HepG2 (cell line): ENCODE measurements around the gene AP1AR. TPM values are rescaled to one million over a fixed set of nuclear protein-coding genes. Genes with fewer than 3 reads are reported as not detected.

Experiments used
- ATRX ChIP-seq: sonication (generic); formaldehyde crosslinking; IDR thresholded peaks from 2 replicates; pipeline ENCODE4 v1.4.0; 2020; ENCODE audit warnings: missing genetic modification reagents, borderline replicate concordance
- EED ChIP-seq: sonication (generic); formaldehyde crosslinking; IDR thresholded peaks from 2 replicates; pipeline ENCODE4 v1.5.0; 2020; ENCODE audit warnings: mild to moderate bottlenecking, missing genetic modification reagents
- GATA4 ChIP-seq: sonication (generic); IDR thresholded peaks from 2 replicates; pipeline ENCODE4 v1.6.1; 2016; ENCODE audit warnings: antibody characterized with exemption, low read depth, borderline replicate concordance
- GFI1 ChIP-seq: sonication (generic); formaldehyde crosslinking; IDR thresholded peaks from 2 replicates; pipeline ENCODE4 v1.5.0; 2020; ENCODE audit warnings: missing genetic modification reagents, mild to moderate bottlenecking, borderline replicate concordance
- GPN1 ChIP-seq: sonication (generic); formaldehyde crosslinking; IDR thresholded peaks from 2 replicates; pipeline ENCODE4 v1.5.1; 2020; ENCODE audit warnings: missing genetic modification reagents, borderline replicate concordance
- GTF2F1 ChIP-seq: fragments of 150-350 bp; IDR thresholded peaks from 2 replicates; pipeline ENCODE4 v1.6.1; 2014; ENCODE audit warnings: low read length
- HNF4A ChIP-seq: sonication (generic); formaldehyde crosslinking; IDR thresholded peaks from 2 replicates; pipeline ENCODE4 v1.4.0; 2020; ENCODE audit warnings: missing genetic modification reagents
- MBD4 ChIP-seq: IDR thresholded peaks from 2 replicates; pipeline ENCODE4 v1.6.1; 2012; ENCODE audit warnings: low read length, inconsistent platforms, borderline replicate concordance
- NCOA5 ChIP-seq: sonication (generic); formaldehyde crosslinking; IDR thresholded peaks from 2 replicates; pipeline ENCODE4 v1.4.0; 2020; ENCODE audit warnings: missing genetic modification reagents
- SIX1 ChIP-seq: sonication (generic); formaldehyde crosslinking; IDR thresholded peaks from 2 replicates; pipeline ENCODE4 v1.4.0; 2020; ENCODE audit warnings: missing genetic modification reagents, borderline replicate concordance
- SMYD3 ChIP-seq: sonication (generic); formaldehyde crosslinking; IDR thresholded peaks from 2 replicates; pipeline ENCODE4 v1.8.1; 2023; ENCODE audit warnings: mild to moderate bottlenecking, missing genetic modification reagents
- TBX3 ChIP-seq: fragments of 450-650 bp; IDR thresholded peaks from 2 replicates; pipeline ENCODE4 v1.6.1; 2017; ENCODE audit warnings: antibody characterized with exemption, mild to moderate bottlenecking, inconsistent platforms, borderline replicate concordance
- XBP1 ChIP-seq: sonication (generic); formaldehyde crosslinking; IDR thresholded peaks from 2 replicates; pipeline ENCODE4 v1.5.0; 2020; ENCODE audit warnings: missing genetic modification reagents
- ZNF121 ChIP-seq: sonication (generic); formaldehyde crosslinking; IDR thresholded peaks from 2 replicates; pipeline ENCODE4 v1.5.0; 2020; ENCODE audit warnings: mild to moderate bottlenecking, missing genetic modification reagents
- ZNF138 ChIP-seq: sonication (generic); formaldehyde crosslinking; IDR thresholded peaks from 2 replicates; pipeline ENCODE4 v1.5.0; 2020; ENCODE audit warnings: mild to moderate bottlenecking, low read depth, missing genetic modification reagents
- ZNF512B ChIP-seq: sonication (generic); formaldehyde crosslinking; IDR thresholded peaks from 2 replicates; pipeline ENCODE4 v1.5.1; 2020; ENCODE audit warnings: missing genetic modification reagents, mild to moderate bottlenecking, borderline replicate concordance
- ZNF605 ChIP-seq: sonication (generic); formaldehyde crosslinking; IDR thresholded peaks from 2 replicates; pipeline ENCODE4 v1.8.0; 2022; ENCODE audit warnings: mild to moderate bottlenecking, missing genetic modification reagents
- ZNF709 ChIP-seq: sonication (generic); formaldehyde crosslinking; IDR thresholded peaks from 2 replicates; pipeline ENCODE4 v1.5.0; 2020; ENCODE audit warnings: mild to moderate bottlenecking, missing genetic modification reagents
- ZSCAN5A ChIP-seq: sonication (generic); formaldehyde crosslinking; IDR thresholded peaks from 2 replicates; pipeline ENCODE4 v1.8.0; 2022; ENCODE audit warnings: mild to moderate bottlenecking, missing genetic modification reagents, borderline replicate concordance
- polyA plus RNA-seq, 8 experiments: library from polyadenylated mRNA; depleted of rRNA in 3 of 8; stranded (reverse) in 7 of 8; unstranded in 1 of 8; fragments of >200 nt; fragmentation: Illumina TruSeq in 4 of 8; extraction: Trizol in 4 of 8; gene quantifications; 2 replicates each; pipeline versions ENCODE4 v1.2.1 to v1.2.3, GENCODE V29; 2011 to 2016; ENCODE audit warnings: low read depth in 4 of 8, missing spikeins in 1 of 8, mixed read lengths in 1 of 8; ENCODE audit not compliant: insufficient read depth in 1 of 8
- total RNA-seq, 5 experiments: library from RNA; depleted of rRNA; stranded (reverse); fragments of >200 nt; fragmentation: Illumina TruSeq; extraction: Trizol; gene quantifications; 2 replicates each; pipeline ENCODE4 v1.2.3, GENCODE V29; 2016; ENCODE audit warnings: low read depth in 1 of 5
- TF ChIP-seq, protein P1 (sequence below): sonication (generic); formaldehyde crosslinking; IDR thresholded peaks from 2 replicates; pipeline ENCODE4 v1.4.0; 2020; ENCODE audit warnings: missing genetic modification reagents, borderline replicate concordance
- TF ChIP-seq, protein P2 (sequence below): IDR thresholded peaks from 2 replicates; pipeline ENCODE4 v1.6.1; 2012; ENCODE audit warnings: low read depth, low read length, improper control_type of control experiment

The AP1AR gene
- total and polyA plus RNA-seq, 2 of the 13 experiments (the other 11 are each of a cell fraction or from before 2014, with no cell fraction given), result 24.9 to 39.9 TPM

GRCh38 chr4:112234952-112235609, 3.5 kb downstream of the AP1AR start (continued):
- TF ChIP-seq ZSCAN5A (CRISPR knock-in tag) (no peak), EED (no peak), GPN1 (CRISPR knock-in tag) (no peak), ZNF138 (CRISPR knock-in tag) (no peak), GTF2F1 (no peak), NCOA5 (CRISPR knock-in tag) (no peak), HNF4A (CRISPR knock-in tag) (no peak), ZNF605 (CRISPR knock-in tag) (no peak), SMYD3 (no peak), XBP1 (CRISPR knock-in tag) (no peak), SIX1 (no peak), TBX3 (no peak), ZNF512B (CRISPR knock-in tag) (no peak), GATA4 (no peak), GFI1 (CRISPR knock-in tag) (no peak), ATRX (CRISPR knock-in tag) (no peak), ZNF709 (CRISPR knock-in tag) (no peak), ZNF121 (no peak), MBD4 (no peak)
- TF ChIP-seq, protein P1, sequence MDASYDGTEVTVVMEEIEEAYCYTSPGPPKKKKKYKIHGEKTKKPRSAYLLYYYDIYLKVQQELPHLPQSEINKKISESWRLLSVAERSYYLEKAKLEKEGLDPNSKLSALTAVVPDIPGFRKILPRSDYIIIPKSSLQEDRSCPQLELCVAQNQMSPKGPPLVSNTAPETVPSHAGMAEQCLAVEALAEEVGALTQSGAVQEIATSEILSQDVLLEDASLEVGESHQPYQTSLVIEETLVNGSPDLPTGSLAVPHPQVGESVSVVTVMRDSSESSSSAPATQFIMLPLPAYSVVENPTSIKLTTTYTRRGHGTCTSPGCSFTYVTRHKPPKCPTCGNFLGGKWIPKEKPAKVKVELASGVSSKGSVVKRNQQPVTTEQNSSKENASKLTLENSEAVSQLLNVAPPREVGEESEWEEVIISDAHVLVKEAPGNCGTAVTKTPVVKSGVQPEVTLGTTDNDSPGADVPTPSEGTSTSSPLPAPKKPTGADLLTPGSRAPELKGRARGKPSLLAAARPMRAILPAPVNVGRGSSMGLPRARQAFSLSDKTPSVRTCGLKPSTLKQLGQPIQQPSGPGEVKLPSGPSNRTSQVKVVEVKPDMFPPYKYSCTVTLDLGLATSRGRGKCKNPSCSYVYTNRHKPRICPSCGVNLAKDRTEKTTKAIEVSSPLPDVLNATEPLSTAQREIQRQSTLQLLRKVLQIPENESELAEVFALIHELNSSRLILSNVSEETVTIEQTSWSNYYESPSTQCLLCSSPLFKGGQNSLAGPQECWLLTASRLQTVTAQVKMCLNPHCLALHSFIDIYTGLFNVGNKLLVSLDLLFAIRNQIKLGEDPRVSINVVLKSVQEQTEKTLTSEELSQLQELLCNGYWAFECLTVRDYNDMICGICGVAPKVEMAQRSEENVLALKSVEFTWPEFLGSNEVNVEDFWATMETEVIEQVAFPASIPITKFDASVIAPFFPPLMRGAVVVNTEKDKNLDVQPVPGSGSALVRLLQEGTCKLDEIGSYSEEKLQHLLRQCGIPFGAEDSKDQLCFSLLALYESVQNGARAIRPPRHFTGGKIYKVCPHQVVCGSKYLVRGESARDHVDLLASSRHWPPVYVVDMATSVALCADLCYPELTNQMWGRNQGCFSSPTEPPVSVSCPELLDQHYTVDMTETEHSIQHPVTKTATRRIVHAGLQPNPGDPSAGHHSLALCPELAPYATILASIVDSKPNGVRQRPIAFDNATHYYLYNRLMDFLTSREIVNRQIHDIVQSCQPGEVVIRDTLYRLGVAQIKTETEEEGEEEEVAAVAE (CRISPR knock-in tag), result no peak
- TF ChIP-seq, protein P2, sequence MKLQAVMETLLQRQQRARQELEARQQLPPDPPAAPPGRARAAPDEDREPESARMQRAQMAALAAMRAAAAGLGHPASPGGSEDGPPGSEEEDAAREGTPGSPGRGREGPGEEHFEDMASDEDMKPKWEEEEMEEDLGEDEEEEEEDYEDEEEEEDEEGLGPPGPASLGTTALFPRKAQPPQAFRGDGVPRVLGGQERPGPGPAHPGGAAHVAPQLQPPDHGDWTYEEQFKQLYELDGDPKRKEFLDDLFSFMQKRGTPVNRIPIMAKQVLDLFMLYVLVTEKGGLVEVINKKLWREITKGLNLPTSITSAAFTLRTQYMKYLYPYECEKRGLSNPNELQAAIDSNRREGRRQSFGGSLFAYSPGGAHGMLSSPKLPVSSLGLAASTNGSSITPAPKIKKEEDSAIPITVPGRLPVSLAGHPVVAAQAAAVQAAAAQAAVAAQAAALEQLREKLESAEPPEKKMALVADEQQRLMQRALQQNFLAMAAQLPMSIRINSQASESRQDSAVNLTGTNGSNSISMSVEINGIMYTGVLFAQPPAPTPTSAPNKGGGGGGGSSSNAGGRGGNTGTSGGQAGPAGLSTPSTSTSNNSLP, result no peak
